IPS DF 19.7 (cell line): ENCODE measurements around the gene TEAD1.
"Not testable (repeated sequence)": the region's sequence is repeated elsewhere in the genome, so short reads cannot be mapped to it uniquely, and the experiment has no call there.

ENCODE experiments used
- DNase-seq: peaks from one replicate; pipeline ENCODE4 v3.0.0-alpha.2; 2013; ENCODE audit warnings: low read depth, low spot score

Gene TEAD1

GRCh38 chr11:12737024-12737423, 62.8 kb downstream of the TEAD1 start:
- no peak for DNase-seq

- no peak for DNase-seq
Measured at GRCh38 chr11:12741671-12742216, 67.5 kb downstream of the TEAD1 start.

GRCh38 chr11:12743834-12744449, 69.7 kb downstream of the TEAD1 start:
- DNase-seq = no peak

- no peak for DNase-seq
Measured at GRCh38 chr11:12744826-12745502, 70.7 kb downstream of the TEAD1 start.

GRCh38 chr11:12745787-12746186, 71.6 kb downstream of the TEAD1 start:
- DNase-seq = no peak

- no peak for DNase-seq
Measured at GRCh38 chr11:12746593-12747097, 72.4 kb downstream of the TEAD1 start.

GRCh38 chr11:12748561-12748960, 74.3 kb downstream of the TEAD1 start:
- DNase-seq = no peak

- no peak for DNase-seq
Measured at GRCh38 chr11:12749442-12749841, 75.2 kb downstream of the TEAD1 start.

GRCh38 chr11:12750181-12750580, 76.0 kb downstream of the TEAD1 start:
- no peak for DNase-seq

GRCh38 chr11:12752868-12753524, 78.8 kb downstream of the TEAD1 start:
- DNase-seq = no peak

GRCh38 chr11:12754021-12754420, 79.8 kb downstream of the TEAD1 start:
- no peak for DNase-seq

GRCh38 chr11:12754582-12755234, 80.5 kb downstream of the TEAD1 start:
- no peak for DNase-seq

GRCh38 chr11:12755510-12756453, 81.6 kb downstream of the TEAD1 start:
- no peak for DNase-seq

GRCh38 chr11:12756454-12756806, 82.2 kb downstream of the TEAD1 start:
- DNase-seq = no peak

- no peak for DNase-seq
Measured at GRCh38 chr11:12756867-12757266, 82.6 kb downstream of the TEAD1 start.

GRCh38 chr11:12757416-12757815, 83.2 kb downstream of the TEAD1 start:
- no peak for DNase-seq

GRCh38 chr11:12758117-12758516, 83.9 kb downstream of the TEAD1 start:
- DNase-seq = not testable (repeated sequence)

- no peak for DNase-seq
Measured at GRCh38 chr11:12761029-12761428, 86.8 kb downstream of the TEAD1 start.

- DNase-seq = no peak
Measured at GRCh38 chr11:12762278-12762677, 88.1 kb downstream of the TEAD1 start.

GRCh38 chr11:12762696-12763324, 88.6 kb downstream of the TEAD1 start:
- no peak for DNase-seq
